Measurements from ENCODE around the gene STRA8.
"Not testable (repeated sequence)": the region's sequence is repeated elsewhere in the genome, so short reads cannot be mapped to it uniquely, and the experiment has no call there.

Gene STRA8

GRCh38 chr7:135206941-135207391, 26.7 kb upstream of the STRA8 start:
- no peak for DNase-seq

GRCh38 chr7:135207406-135208101, 26.1 kb upstream of the STRA8 start:
- DNase-seq, result no peak

GRCh38 chr7:135208102-135208793, 25.4 kb upstream of the STRA8 start:
- DNase-seq, result no peak

GRCh38 chr7:135209225-135209834, 24.3 kb upstream of the STRA8 start:
- no peak for DNase-seq

GRCh38 chr7:135210888-135211178, 22.8 kb upstream of the STRA8 start:
- no peak for DNase-seq

GRCh38 chr7:135211179-135211945, 22.3 kb upstream of the STRA8 start, which contains the start of gene WDR91:
Gene WDR91, minus strand, starts transcription at chr7:135211526. Its CDS starts 24 bp downstream, at chr7:135211502.
- DNase-seq, result peak; percentile 88

- DNase-seq, result not testable (repeated sequence)
Measured at GRCh38 chr7:135211946-135212685, 21.5 kb upstream of the STRA8 start.

GRCh38 chr7:135213831-135214230, 19.8 kb upstream of the STRA8 start:
- no peak for DNase-seq

GRCh38 chr7:135215180-135215579, 18.5 kb upstream of the STRA8 start:
- DNase-seq, result no peak

GRCh38 chr7:135215698-135216097, 17.9 kb upstream of the STRA8 start:
- no peak for DNase-seq

- no peak for DNase-seq
Measured at GRCh38 chr7:135217645-135218509, 15.8 kb upstream of the STRA8 start.

- DNase-seq, result no peak
Measured at GRCh38 chr7:135224027-135224426, 9.6 kb upstream of the STRA8 start.

- DNase-seq, result no peak
Measured at GRCh38 chr7:135231686-135232085, 2.0 kb upstream of the STRA8 start.

GRCh38 chr7:135232087-135232486, 1.6 kb upstream of the STRA8 start:
- no peak for DNase-seq

GRCh38 chr7:135232720-135233119, 918 bp upstream of the STRA8 start:
- no peak for DNase-seq

- not testable (repeated sequence) for DNase-seq
Measured at GRCh38 chr7:135234095-135234494, 457 bp downstream of the STRA8 start.

- DNase-seq, result no peak
Measured at GRCh38 chr7:135234727-135235126, 1.1 kb downstream of the STRA8 start.

- no peak for DNase-seq
Measured at GRCh38 chr7:135235841-135236240, 2.2 kb downstream of the STRA8 start.

GRCh38 chr7:135236727-135237126, 3.1 kb downstream of the STRA8 start:
- DNase-seq, result no peak

GRCh38 chr7:135238112-135238744, 4.6 kb downstream of the STRA8 start:
- DNase-seq, result no peak

GRCh38 chr7:135239263-135239662, 5.6 kb downstream of the STRA8 start:
- no peak for DNase-seq

All from fibroblast of skin of right quadriceps (primary cell).